ENCODE data around the gene MAT2A.

MAT2A gene

DNA sequence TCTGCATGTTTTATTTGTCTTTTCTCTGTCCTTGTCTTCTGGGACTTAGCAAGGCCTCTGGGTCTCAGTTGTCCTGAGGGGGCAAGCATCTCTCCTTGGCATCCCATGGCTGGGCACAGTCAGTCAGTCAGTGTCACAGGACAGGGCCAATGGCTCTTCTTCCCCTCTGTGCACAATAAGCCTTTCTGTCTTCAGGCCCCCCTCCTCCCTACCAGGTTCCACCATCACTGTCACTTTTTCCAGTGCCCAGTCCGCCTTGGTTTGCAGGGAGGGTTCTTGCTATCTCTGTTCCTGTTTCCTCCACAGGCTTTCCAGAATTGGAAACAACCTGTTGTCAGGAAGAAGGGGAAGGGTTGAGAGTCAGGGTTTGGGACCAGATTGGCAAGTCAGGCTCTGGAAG is 43.5 kb downstream of the MAT2A start:
- Histone ChIP-seq H3K36me3 (ENCODE audit: control insufficient read depth, low read length) (peaks cover 44% of the 10 kb centered on the region), H3K79me2 (ENCODE audit: control insufficient read depth, low read length) (peaks cover 29% of the 10 kb centered on the region), H3K4me2 (ENCODE audit: low read length) (no peak overlapping the region), H3K4me1 (ENCODE audit: control insufficient read depth, low read length) (peaks cover 38% of the 10 kb centered on the region), H3K4me3 (ENCODE audit: low read length) (no peak overlapping the region), H3K27me3 (ENCODE audit: control insufficient read depth, low read length) (no peaks in the 10 kb centered on the region), H3F3A (ENCODE audit: control insufficient read depth, insufficient read depth) (no peaks in the 10 kb centered on the region), H3K9me2 (replicated peaks; ENCODE audit: control insufficient read depth, low read length) (no peaks in the 10 kb centered on the region), H3K9me3 (ENCODE audit: control insufficient read depth, insufficient read depth, low read length) (no peaks in the 10 kb centered on the region), H4K20me1 (ENCODE audit: control insufficient read depth, insufficient read depth, low read depth, low read length) (no peaks in the 10 kb centered on the region), H3K27ac (ENCODE audit: low read depth, low read length) (no peak overlapping the region)
- TF ChIP-seq, protein P1, sequence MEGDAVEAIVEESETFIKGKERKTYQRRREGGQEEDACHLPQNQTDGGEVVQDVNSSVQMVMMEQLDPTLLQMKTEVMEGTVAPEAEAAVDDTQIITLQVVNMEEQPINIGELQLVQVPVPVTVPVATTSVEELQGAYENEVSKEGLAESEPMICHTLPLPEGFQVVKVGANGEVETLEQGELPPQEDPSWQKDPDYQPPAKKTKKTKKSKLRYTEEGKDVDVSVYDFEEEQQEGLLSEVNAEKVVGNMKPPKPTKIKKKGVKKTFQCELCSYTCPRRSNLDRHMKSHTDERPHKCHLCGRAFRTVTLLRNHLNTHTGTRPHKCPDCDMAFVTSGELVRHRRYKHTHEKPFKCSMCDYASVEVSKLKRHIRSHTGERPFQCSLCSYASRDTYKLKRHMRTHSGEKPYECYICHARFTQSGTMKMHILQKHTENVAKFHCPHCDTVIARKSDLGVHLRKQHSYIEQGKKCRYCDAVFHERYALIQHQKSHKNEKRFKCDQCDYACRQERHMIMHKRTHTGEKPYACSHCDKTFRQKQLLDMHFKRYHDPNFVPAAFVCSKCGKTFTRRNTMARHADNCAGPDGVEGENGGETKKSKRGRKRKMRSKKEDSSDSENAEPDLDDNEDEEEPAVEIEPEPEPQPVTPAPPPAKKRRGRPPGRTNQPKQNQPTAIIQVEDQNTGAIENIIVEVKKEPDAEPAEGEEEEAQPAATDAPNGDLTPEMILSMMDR (IDR thresholded peaks at IDR 0.05; ENCODE audit: low read depth, low read length, poor library complexity, severe bottlenecking) = no peak
- TF ChIP-seq EZH2phosphoT487 (IDR thresholded peaks at IDR 0.05; ENCODE audit: borderline replicate concordance, low read length) = no peak

DNA sequence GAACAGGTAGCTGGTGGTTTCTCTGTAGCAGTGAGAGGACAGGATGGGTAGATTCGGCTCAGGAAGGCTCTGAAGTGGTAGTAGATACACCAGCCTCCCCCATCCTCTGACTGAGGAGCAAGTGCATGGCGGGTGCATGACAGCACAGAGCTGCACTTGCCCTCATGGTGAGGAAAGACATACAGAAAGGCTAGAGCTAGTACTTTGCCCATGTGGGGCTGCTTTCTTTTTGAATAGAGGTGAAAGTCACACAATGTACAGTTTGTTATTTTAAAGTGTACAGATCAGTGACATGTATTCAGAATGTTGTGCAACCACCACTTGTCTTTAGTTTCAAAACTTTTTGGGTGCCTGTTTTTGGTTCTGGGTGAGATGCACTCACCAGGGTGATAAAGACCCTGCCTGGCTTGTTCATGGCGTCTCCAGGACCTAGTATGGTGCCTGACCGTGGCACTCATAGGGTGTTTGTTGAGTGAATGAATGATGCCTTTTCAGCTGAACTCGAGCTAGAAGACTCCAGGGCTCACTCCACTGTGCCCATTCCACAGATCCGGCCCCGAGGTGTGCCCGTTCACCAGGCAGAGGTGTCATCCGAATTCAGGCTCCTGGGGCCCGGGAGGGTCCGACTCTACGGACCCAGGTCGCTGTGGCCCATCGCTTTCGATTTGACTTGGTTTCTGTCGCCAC is 44.8 kb downstream of the MAT2A start:
- no peaks in the 10 kb centered on the region for H3K9me3 ChIP-seq (ENCODE audit: control insufficient read depth, insufficient read depth, low read length)
- no peak overlapping the region for H3K27ac ChIP-seq (ENCODE audit: low read depth, low read length)

DNA sequence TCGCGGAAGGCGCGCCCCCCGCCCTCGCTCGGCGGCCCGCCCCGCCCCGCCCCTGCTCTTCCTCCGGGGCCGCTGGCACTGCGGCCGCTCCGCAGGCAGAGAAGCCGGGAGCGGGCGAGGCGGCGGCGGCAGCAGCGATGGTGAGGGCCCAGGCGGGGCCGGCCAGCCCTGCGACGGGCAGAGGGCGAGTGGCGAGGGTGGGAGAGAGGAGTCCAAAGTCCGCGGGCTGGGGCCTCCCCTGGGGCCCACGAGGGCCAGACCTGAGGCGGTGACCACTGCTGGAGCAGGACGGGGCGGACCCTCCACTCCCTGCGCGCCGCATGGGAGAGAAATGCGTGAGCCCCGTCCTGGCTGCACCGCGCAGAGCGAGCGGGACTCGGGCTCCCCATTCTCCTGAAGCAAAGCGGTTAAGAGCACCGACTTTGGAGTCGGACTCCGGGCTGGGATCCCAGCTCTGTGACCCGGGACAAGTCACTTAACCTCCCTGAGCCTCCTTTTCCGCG is 45.4 kb downstream of the MAT2A start, which contains the start of gene VAMP5:
TSS of gene VAMP5 (plus strand) at position 78 of the 503 bp plus-strand sequence. CDS start at position 138, 60 bp downstream.
- Histone ChIP-seq H3K9me3 (ENCODE audit: control insufficient read depth, insufficient read depth, low read length) (no peaks in the 10 kb centered on the region), H3K9me2 (replicated peaks; ENCODE audit: control insufficient read depth, low read length) (no peaks in the 10 kb centered on the region), H3K79me2 (ENCODE audit: control insufficient read depth, low read length) (peaks cover 10% of the 10 kb centered on the region), H3F3A (ENCODE audit: control insufficient read depth, insufficient read depth) (no peaks in the 10 kb centered on the region), H4K20me1 (ENCODE audit: control insufficient read depth, insufficient read depth, low read depth, low read length) (no peaks in the 10 kb centered on the region), H3K27me3 (ENCODE audit: control insufficient read depth, low read length) (no peaks in the 10 kb centered on the region), H3K4me3 (ENCODE audit: low read length) (no peak within 1 kb of the TSS), H3K27ac (ENCODE audit: low read depth, low read length) (no peak within 1 kb of the TSS), H3K4me2 (ENCODE audit: low read length) (peak within 1 kb of the TSS; percentile 17), H3K4me1 (ENCODE audit: control insufficient read depth, low read length) (peaks cover 29% of the 10 kb centered on the region), H3K36me3 (ENCODE audit: control insufficient read depth, low read length) (peaks cover 35% of the 10 kb centered on the region)
- TF ChIP-seq EZH2phosphoT487 (IDR thresholded peaks at IDR 0.05; ENCODE audit: borderline replicate concordance, low read length) = no peak
- TF ChIP-seq, protein P1 (IDR thresholded peaks at IDR 0.05; ENCODE audit: low read depth, low read length, poor library complexity, severe bottlenecking) = no peak

More for the DNA sequence above, 44.8 kb downstream of the MAT2A start:
- Histone ChIP-seq H3K4me1 (ENCODE audit: control insufficient read depth, low read length) (peaks cover 35% of the 10 kb centered on the region), H3K9me2 (replicated peaks; ENCODE audit: control insufficient read depth, low read length) (no peaks in the 10 kb centered on the region), H3F3A (ENCODE audit: control insufficient read depth, insufficient read depth) (no peaks in the 10 kb centered on the region), H3K36me3 (ENCODE audit: control insufficient read depth, low read length) (peaks cover 40% of the 10 kb centered on the region), H3K4me2 (ENCODE audit: low read length) (no peak overlapping the region), H3K4me3 (ENCODE audit: low read length) (no peak overlapping the region), H3K27me3 (ENCODE audit: control insufficient read depth, low read length) (no peaks in the 10 kb centered on the region), H3K79me2 (ENCODE audit: control insufficient read depth, low read length) (peaks cover 16% of the 10 kb centered on the region), H4K20me1 (ENCODE audit: control insufficient read depth, insufficient read depth, low read depth, low read length) (no peaks in the 10 kb centered on the region)
- TF ChIP-seq, protein P1 (IDR thresholded peaks at IDR 0.05; ENCODE audit: low read depth, low read length, poor library complexity, severe bottlenecking) = no peak
- no peak for TF ChIP-seq EZH2phosphoT487 (IDR thresholded peaks at IDR 0.05; ENCODE audit: borderline replicate concordance, low read length)
